SK-MEL-5 (cell line): Measurements from ENCODE around the gene LARGE1. TPM values are rescaled to one million over a fixed set of nuclear protein-coding genes. Genes with fewer than 3 reads are reported as not detected.
A peak's percentile ranks its signal among the peaks of the same experiment; 100 is the strongest.

ENCODE experiments used
- DNase-seq: peaks from one replicate; pipeline ENCODE4 v3.0.0-alpha.2; 2016; ENCODE audit warnings: low read depth, low spot score
- in situ Hi-C: cut with HindIII; loops from 2 replicates; pipeline ENCODE4 v1.10.0; 2016; ENCODE audit warnings: low sequenced_read_pairs, high pct_unique_total_duplicates, low pct_unique_long_range_greater_than_20kb
- total RNA-seq: library from RNA; depleted of rRNA; stranded (reverse); fragments of >200 nt; shearing (Covaris generic); gene quantifications from 2 replicates; pipeline ENCODE4 v1.2.3, GENCODE V29; 2014

Gene LARGE1
- total RNA-seq, 1 experiment from 2014 or later, result 22.0 TPM

- DNase-seq, result no peak
- in situ Hi-C loops, result no loop called here
These were observed 598.8 kb downstream of the LARGE1 start for GRCh38 chr22:33321466-33321865.

GRCh38 chr22:33315954-33316353 is 604.3 kb downstream of the LARGE1 start:
- in situ Hi-C loops, result no loop called here
- DNase-seq, result no peak

- in situ Hi-C loops, result no loop called here
- DNase-seq, result no peak
These were observed 605.2 kb downstream of the LARGE1 start for GRCh38 chr22:33315117-33315516.

GRCh38 chr22:33314316-33314715 is 606.0 kb downstream of the LARGE1 start:
- in situ Hi-C loops, result no loop called here
- no peak for DNase-seq

GRCh38 chr22:33303099-33303498 is 617.2 kb downstream of the LARGE1 start:
- in situ Hi-C loops, result no loop called here
- no peak for DNase-seq

GRCh38 chr22:33302549-33302948 is 617.7 kb downstream of the LARGE1 start:
- no peak for DNase-seq
- in situ Hi-C loops, result no loop called here

- in situ Hi-C loops, result no loop called here
- peak; percentile 86 for DNase-seq
These were observed 618.2 kb downstream of the LARGE1 start for GRCh38 chr22:33302049-33302545.

- DNase-seq, result no peak
- in situ Hi-C loops, result no loop called here
These were observed 620.1 kb downstream of the LARGE1 start for GRCh38 chr22:33300165-33300564.

- in situ Hi-C loops, result no loop called here
- no peak for DNase-seq
These were observed 620.9 kb downstream of the LARGE1 start for GRCh38 chr22:33299245-33299956.

GRCh38 chr22:33296941-33297340 is 623.3 kb downstream of the LARGE1 start:
- DNase-seq, result no peak
- in situ Hi-C loops, result no loop called here

GRCh38 chr22:33288078-33288477 is 632.2 kb downstream of the LARGE1 start:
- no peak for DNase-seq
- in situ Hi-C loops, result no loop called here

GRCh38 chr22:33275073-33275443 is 645.2 kb downstream of the LARGE1 start:
- no peak for DNase-seq
- in situ Hi-C loops, result no loop called here

GRCh38 chr22:33274214-33275072 is 645.8 kb downstream of the LARGE1 start:
- DNase-seq, result peak; percentile 58
- in situ Hi-C loops, result no loop called here

- in situ Hi-C loops, result no loop called here
- DNase-seq, result no peak
These were observed 647.4 kb downstream of the LARGE1 start for GRCh38 chr22:33272871-33273270.

GRCh38 chr22:33272180-33272579 is 648.1 kb downstream of the LARGE1 start:
- DNase-seq, result no peak
- in situ Hi-C loops, result no loop called here

GRCh38 chr22:33271390-33272161 is 648.7 kb downstream of the LARGE1 start:
- DNase-seq, result no peak
- in situ Hi-C loops, result no loop called here

- DNase-seq, result peak; percentile 71
These were observed 649.7 kb downstream of the LARGE1 start for GRCh38 chr22:33270596-33270995.

GRCh38 chr22:33261699-33262098 is 658.6 kb downstream of the LARGE1 start:
- no peak for DNase-seq
- in situ Hi-C loops, result no loop called here

More at GRCh38 chr22:33270596-33270995, 649.7 kb downstream of the LARGE1 start:
- in situ Hi-C loops, result no loop called here
